A549 (cell line): ENCODE measurements around the gene ZBTB22. TPM values are rescaled to one million over a fixed set of nuclear protein-coding genes. Genes with fewer than 3 reads are reported as not detected.
"Not testable (repeated sequence)": the region's sequence is repeated elsewhere in the genome, so short reads cannot be mapped to it uniquely, and the experiment has no call there.

Source experiments
- ATAC-seq, 2 experiments: fragments of 200-7000 bp in 1 of 2; fragments of >200 bp in 1 of 2; cut with Nextera tagmentation in 1 of 2; cut with Tn5 transposase in 1 of 2; 3 replicates each; pipeline versions ENCODE4 v1.8.0 to v1.9.1; 2018 to 2020; ENCODE audit warnings: mild to moderate bottlenecking in 1 of 2, moderate library complexity in 1 of 2
- CTCF ChIA-PET: fragments of 300-600 bp; sonication (Branson Sonifier 250); formaldehyde crosslinking; extraction: SDS; loops from one replicate; lab custom pipeline; 2021; ENCODE audit warnings: antibody characterized with exemption, inconsistent platforms; lab: Yijun Ruan, JAX
- POLR2A ChIA-PET: fragments of 350-600 bp; formaldehyde crosslinking; extraction: SDS; loops from one replicate; lab custom pipeline; 2021; ENCODE audit warnings: antibody characterized with exemption, inconsistent platforms; lab: Yijun Ruan, JAX
- DNase-seq, 2 experiments: peaks; one replicate each; pipeline versions ENCODE4 v3.0.0 to v3.0.0-alpha.2; 2011 to 2016; ENCODE audit warnings: low read depth in 1 of 2, low spot score in 1 of 2
- FAIRE-seq: peaks from 2 replicates; lab custom pipeline; 2011; peaks lifted over from hg19 to GRCh38; lab: Jason Lieb, UNC
- H3K27ac ChIP-seq, 2 experiments: fragments of >200 bp; sonication (Bioruptor Twin); formaldehyde crosslinking; 3 replicates each; pipeline ENCODE4 v1.5.1; 2016 to 2017
- H3K4me1 ChIP-seq: fragments of >200 bp; sonication (Bioruptor Twin); formaldehyde crosslinking; 3 replicates; pipeline ENCODE4 v1.6.1; 2016
- H3K4me2 ChIP-seq: fragments of >200 bp; sonication (Bioruptor Twin); formaldehyde crosslinking; 3 replicates; pipeline ENCODE4 v1.6.1; 2016
- H3K4me3 ChIP-seq: fragments of >200 bp; sonication (Bioruptor Twin); formaldehyde crosslinking; 3 replicates; pipeline ENCODE4 v1.5.1; 2016
- H3K9me3 ChIP-seq: fragments of >200 bp; sonication (Bioruptor Twin); formaldehyde crosslinking; 3 replicates; pipeline ENCODE4 v1.6.1; 2016
- BHLHE40 ChIP-seq: IDR thresholded peaks from 2 replicates; pipeline ENCODE4 v1.6.1; 2012; ENCODE audit warnings: low read depth, low read length, inconsistent platforms
- CEBPB ChIP-seq, 2 experiments: fragments of >200 bp in 1 of 2; sonication (Bioruptor Twin) in 1 of 2; formaldehyde crosslinking in 1 of 2; IDR thresholded peaks; 2 replicates each; pipeline ENCODE4 v1.6.1; 2012 to 2016
- CHD2 ChIP-seq: fragments of 150-350 bp; IDR thresholded peaks from 2 replicates; pipeline ENCODE4 v1.6.1; 2014; ENCODE audit warnings: low read length; ENCODE audit not compliant: partially characterized antibody
- CHD4 ChIP-seq: fragments of 200-600 bp; sonication (generic); IDR thresholded peaks from 2 replicates; pipeline ENCODE4 v1.6.1; 2016; ENCODE audit warnings: antibody characterized with exemption, mild to moderate bottlenecking, borderline replicate concordance
- EHMT2 ChIP-seq: fragments of 200-600 bp; sonication (generic); IDR thresholded peaks from 2 replicates; pipeline ENCODE4 v1.6.1; 2016; ENCODE audit warnings: antibody characterized with exemption, low read depth, mild to moderate bottlenecking, moderate library complexity
- EP300 ChIP-seq, 2 experiments: fragments of >200 bp; sonication (Bioruptor Twin); formaldehyde crosslinking; IDR thresholded peaks; 2 replicates in 1 of 2; 3 replicates in 1 of 2; pipeline ENCODE4 v1.6.1; 2016 to 2017
- ESRRA ChIP-seq: fragments of 150-350 bp; IDR thresholded peaks from 2 replicates; pipeline ENCODE4 v1.6.1; 2014; ENCODE audit warnings: mild to moderate bottlenecking, low read length, borderline replicate concordance
- FOSB ChIP-seq: fragments of 250-450 bp; sonication (Bioruptor Pico); IDR thresholded peaks from 2 replicates; pipeline ENCODE4 v1.5.0; 2020; ENCODE audit warnings: mild to moderate bottlenecking, moderate library complexity
- HEYL ChIP-seq: fragments of 250-450 bp; sonication (Bioruptor Pico); IDR thresholded peaks from 2 replicates; pipeline ENCODE4 v1.8.0; 2021; ENCODE audit warnings: mild to moderate bottlenecking, moderate library complexity
- HOXA7 ChIP-seq: fragments of 250-450 bp; sonication (Bioruptor Pico); IDR thresholded peaks from 2 replicates; pipeline ENCODE4 v1.5.0; 2020; ENCODE audit warnings: mild to moderate bottlenecking, moderate library complexity
- KDM1A ChIP-seq: fragments of 200-600 bp; sonication (generic); IDR thresholded peaks from 2 replicates; pipeline ENCODE4 v1.6.1; 2016; ENCODE audit warnings: low read depth, mild to moderate bottlenecking
- MAX ChIP-seq: IDR thresholded peaks from 2 replicates; pipeline ENCODE4 v1.6.1; 2012
- PHF8 ChIP-seq: fragments of 200-600 bp; sonication (generic); IDR thresholded peaks from 2 replicates; pipeline ENCODE4 v1.6.1; 2016; ENCODE audit warnings: low read depth, mild to moderate bottlenecking, antibody characterized with exemption, moderate library complexity, borderline replicate concordance
- POLR2AphosphoS2 ChIP-seq: conservative IDR thresholded peaks from 2 replicates; pipeline ENCODE4 v1.6.1; 2012; ENCODE audit warnings: low read length, improper control_type of control experiment, inconsistent platforms
- RAD21 ChIP-seq, 2 experiments: fragments of >200 bp in 1 of 2; sonication (Bioruptor Twin) in 1 of 2; formaldehyde crosslinking in 1 of 2; IDR thresholded peaks in 1 of 2; conservative IDR thresholded peaks in 1 of 2; 2 replicates in 1 of 2; 3 replicates in 1 of 2; pipeline ENCODE4 v1.6.1; 2012 to 2018; ENCODE audit warnings: inconsistent platforms in 1 of 2
- REST ChIP-seq: fragments of 200-600 bp; sonication (generic); IDR thresholded peaks from 2 replicates; pipeline ENCODE4 v1.6.1; 2016; ENCODE audit warnings: antibody characterized with exemption, mild to moderate bottlenecking, moderate library complexity
- RFX5 ChIP-seq: fragments of 450-650 bp; IDR thresholded peaks from 2 replicates; pipeline ENCODE4 v1.7.1; 2014; ENCODE audit warnings: antibody characterized with exemption, mild to moderate bottlenecking, moderate library complexity
- SMC3 ChIP-seq: fragments of >200 bp; sonication (Bioruptor Twin); formaldehyde crosslinking; IDR thresholded peaks from 3 replicates; pipeline ENCODE4 v1.6.1; 2018; ENCODE audit warnings: inconsistent platforms
- TFCP2L1 ChIP-seq: fragments of 250-450 bp; sonication (Bioruptor Pico); IDR thresholded peaks from 2 replicates; pipeline ENCODE4 v1.5.0; 2021; ENCODE audit warnings: mild to moderate bottlenecking
- ZFP36 ChIP-seq: fragments of 450-650 bp; IDR thresholded peaks from 2 replicates; pipeline ENCODE4 v1.6.1; 2014; ENCODE audit warnings: borderline replicate concordance; ENCODE audit not compliant: partially characterized antibody
- ZSCAN20 ChIP-seq: fragments of 250-450 bp; sonication (Bioruptor Pico); IDR thresholded peaks from 2 replicates; pipeline ENCODE4 v1.8.0; 2022; ENCODE audit warnings: mild to moderate bottlenecking, moderate library complexity
- WGBS: methylation state at CpG from one replicate; pipeline ENCODE4 v1.1.6; 2017; ENCODE audit errors: missing lambda C conversion rate; 5-methylcytosine and 5-hydroxymethylcytosine counted together
- polyA plus RNA-seq, 4 experiments: library from polyadenylated mRNA; depleted of rRNA in 3 of 4; stranded (reverse); fragments of >200 nt; fragmentation: RNase III in 1 of 4; extraction: RNeasy Plus Mini Kit Qiagen cat#74134 plus additional on column Dnase treatment in 1 of 4; gene quantifications; 2 replicates in 3 of 4; 3 replicates in 1 of 4; pipeline ENCODE4 v1.2.3, GENCODE V29; 2011 to 2017
- TF ChIP-seq, protein P1 (sequence below): fragments of 150-350 bp; IDR thresholded peaks from 2 replicates; pipeline ENCODE4 v1.6.1; 2014; ENCODE audit warnings: low read depth, mild to moderate bottlenecking, low read length
- TF ChIP-seq, protein P2 (sequence below): fragments of >200 bp; sonication (Bioruptor Twin); formaldehyde crosslinking; IDR thresholded peaks from 3 replicates; pipeline ENCODE4 v1.5.1; 2016

Gene ZBTB22
- polyA plus RNA-seq, 2 of the 4 experiments (the other 2 are of a cell fraction), result 3.2 to 8.3 TPM

- no peak for FAIRE-seq
- CTCF ChIA-PET, result interaction anchor here (0.6 to 5.8 kb wide), 2 partner anchors 9 to 20 kb away, joined by 3 to 44 read pairs; partner anchors contain the start of gene B3GALT4
- WGBS, result 95% methylated on average over 19 of the region's 22 CpGs
- Histone ChIP-seq H3K4me1 (peaks cover 13% of the 10 kb centered on the region; the same call in 2 of the 3 replicates), H3K4me2 (peak overlapping the region; percentile 91; the same call in 2 of the 3 replicates), H3K9me3 (no peaks in the 10 kb centered on the region), H3K27ac (no peak overlapping the region), H3K4me3 (no peak overlapping the region)
- no peak for TF ChIP-seq ZSCAN20
- no peak for TF ChIP-seq HOXA7 (CRISPR knock-in tag)
- TF ChIP-seq, protein P1, sequence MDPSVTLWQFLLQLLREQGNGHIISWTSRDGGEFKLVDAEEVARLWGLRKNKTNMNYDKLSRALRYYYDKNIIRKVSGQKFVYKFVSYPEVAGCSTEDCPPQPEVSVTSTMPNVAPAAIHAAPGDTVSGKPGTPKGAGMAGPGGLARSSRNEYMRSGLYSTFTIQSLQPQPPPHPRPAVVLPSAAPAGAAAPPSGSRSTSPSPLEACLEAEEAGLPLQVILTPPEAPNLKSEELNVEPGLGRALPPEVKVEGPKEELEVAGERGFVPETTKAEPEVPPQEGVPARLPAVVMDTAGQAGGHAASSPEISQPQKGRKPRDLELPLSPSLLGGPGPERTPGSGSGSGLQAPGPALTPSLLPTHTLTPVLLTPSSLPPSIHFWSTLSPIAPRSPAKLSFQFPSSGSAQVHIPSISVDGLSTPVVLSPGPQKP, result no peak
- no peak for TF ChIP-seq TFCP2L1 (CRISPR knock-in tag)
- TF ChIP-seq PHF8, result no peak
- TF ChIP-seq RFX5, result no peak
- TF ChIP-seq ESRRA, result no peak
- TF ChIP-seq CHD2, result no peak
- TF ChIP-seq KDM1A, result no peak
- TF ChIP-seq REST, result no peak
- TF ChIP-seq HEYL (CRISPR knock-in tag), result no peak
- TF ChIP-seq POLR2AphosphoS2, result no peak
- no peak for TF ChIP-seq CHD4
- no peak for TF ChIP-seq EHMT2
- TF ChIP-seq EP300 (IDR thresholded peaks at IDR 0.05), result no peak
- no peak for TF ChIP-seq SMC3
- no peak for ATAC-seq
- POLR2A ChIA-PET, result interaction anchor here (0.7 kb wide), 1 partner anchor 16 kb away, joined by 3 read pairs; the partner anchor contains the start of genes RPS18 and VPS52
- DNase-seq, result no peak
Observed at GRCh38 chr6:33286946-33287914, 30.3 kb downstream of the ZBTB22 start.

- CTCF ChIA-PET, result interaction anchor here (5.8 kb wide), 1 partner anchor 7 kb away, joined by 44 read pairs; the partner anchor contains the start of gene B3GALT4
- H3K4me3 ChIP-seq, FAIRE-seq, H3K9me3 ChIP-seq, H3K4me2 ChIP-seq, ATAC-seq, POLR2A ChIA-PET, DNase-seq, H3K27ac ChIP-seq, H3K4me1 ChIP-seq: not testable (repeated sequence)
- WGBS, result 85% methylated on average over 4 of the region's 4 CpGs
Observed at GRCh38 chr6:33285214-33285613, 32.3 kb downstream of the ZBTB22 start.

GRCh38 chr6:33280539-33280938 is 37.0 kb downstream of the ZBTB22 start:
- 85% methylated on average over 3 of the region's 6 CpGs for WGBS
- CTCF ChIA-PET, result interaction anchor here (0.7 to 5.7 kb wide), 6 partner anchors 8 to 144 kb away, joined by 3 to 44 read pairs (median 5); partner anchors contain the start of genes PFDN6, RPS18, VPS52 and WDR46
- ATAC-seq, result no peak
- H3K9me3 ChIP-seq, result no peaks in the 10 kb centered on the region
- peaks cover 18% of the 10 kb centered on the region for H3K4me1 ChIP-seq
- POLR2A ChIA-PET, result interaction anchor here (1.1 kb wide), 1 partner anchor 9 kb away, joined by 3 read pairs; the partner anchor contains the start of genes RPS18 and VPS52
- H3K4me3 ChIP-seq, result no peak overlapping the region
- no peak for FAIRE-seq
- no peak overlapping the region for H3K4me2 ChIP-seq
- H3K27ac ChIP-seq, result peak overlapping the region in 1 of 2 experiments; percentile 48; a peak in 2 of 6 replicates
- DNase-seq, result no peak
- TF ChIP-seq FOSB (CRISPR knock-in tag), result no peak
- TF ChIP-seq RFX5, result no peak
- TF ChIP-seq POLR2AphosphoS2, result no peak
- no peak for TF ChIP-seq ZFP36
- TF ChIP-seq, protein P2, sequence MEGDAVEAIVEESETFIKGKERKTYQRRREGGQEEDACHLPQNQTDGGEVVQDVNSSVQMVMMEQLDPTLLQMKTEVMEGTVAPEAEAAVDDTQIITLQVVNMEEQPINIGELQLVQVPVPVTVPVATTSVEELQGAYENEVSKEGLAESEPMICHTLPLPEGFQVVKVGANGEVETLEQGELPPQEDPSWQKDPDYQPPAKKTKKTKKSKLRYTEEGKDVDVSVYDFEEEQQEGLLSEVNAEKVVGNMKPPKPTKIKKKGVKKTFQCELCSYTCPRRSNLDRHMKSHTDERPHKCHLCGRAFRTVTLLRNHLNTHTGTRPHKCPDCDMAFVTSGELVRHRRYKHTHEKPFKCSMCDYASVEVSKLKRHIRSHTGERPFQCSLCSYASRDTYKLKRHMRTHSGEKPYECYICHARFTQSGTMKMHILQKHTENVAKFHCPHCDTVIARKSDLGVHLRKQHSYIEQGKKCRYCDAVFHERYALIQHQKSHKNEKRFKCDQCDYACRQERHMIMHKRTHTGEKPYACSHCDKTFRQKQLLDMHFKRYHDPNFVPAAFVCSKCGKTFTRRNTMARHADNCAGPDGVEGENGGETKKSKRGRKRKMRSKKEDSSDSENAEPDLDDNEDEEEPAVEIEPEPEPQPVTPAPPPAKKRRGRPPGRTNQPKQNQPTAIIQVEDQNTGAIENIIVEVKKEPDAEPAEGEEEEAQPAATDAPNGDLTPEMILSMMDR, result no peak
- no peak for TF ChIP-seq PHF8
- no peak for TF ChIP-seq RAD21 (conservative IDR thresholded peaks at IDR 0.05 in 1 of 2, IDR thresholded peaks at IDR 0.05 in 1 of 2)
- no peak for TF ChIP-seq KDM1A
- TF ChIP-seq CEBPB (IDR thresholded peaks at IDR 0.05), result no peak
- TF ChIP-seq MAX, result no peak
- TF ChIP-seq BHLHE40, result no peak
- TF ChIP-seq TFCP2L1 (CRISPR knock-in tag), result no peak
